Endodermal cell (in vitro differentiated cells): ENCODE data around the gene GDF11. TPM values are rescaled to one million over a fixed set of nuclear protein-coding genes. Genes with fewer than 3 reads are reported as not detected.
A peak's percentile ranks its signal among the peaks of the same experiment; 100 is the strongest.

Source experiments
- DNase-seq: peaks from one replicate; pipeline ENCODE4 v3.0.0-alpha.2; 2017
- H3K27ac ChIP-seq: 2 replicates; pipeline ENCODE4 v1.5.1; 2013; ENCODE audit warnings: mild to moderate bottlenecking, low read depth, low read length, moderate library complexity
- H3K27me3 ChIP-seq: 2 replicates; pipeline ENCODE4 v1.6.1; 2013; ENCODE audit warnings: mild to moderate bottlenecking, low read length, moderate library complexity; ENCODE audit not compliant: insufficient read depth, control insufficient read depth, poor library complexity, severe bottlenecking
- H3K36me3 ChIP-seq: 2 replicates; pipeline ENCODE4 v1.7.0; 2013; ENCODE audit warnings: mild to moderate bottlenecking, low read length, moderate library complexity; ENCODE audit not compliant: control insufficient read depth, insufficient read depth
- H3K4me1 ChIP-seq: one replicate; pipeline ENCODE4 v1.7.0; 2013; ENCODE audit warnings: low read length; ENCODE audit not compliant: control insufficient read depth, insufficient read depth
- H3K4me3 ChIP-seq: 2 replicates; pipeline ENCODE4 v1.5.1; 2013; ENCODE audit warnings: mild to moderate bottlenecking, low read length, moderate library complexity
- H3K9ac ChIP-seq: 2 replicates; pipeline ENCODE4 v1.6.1; 2013; ENCODE audit warnings: mild to moderate bottlenecking, low read length, moderate library complexity; ENCODE audit not compliant: poor library complexity, severe bottlenecking; ENCODE audit errors: extremely low read depth
- H3K9me3 ChIP-seq: 2 replicates; pipeline ENCODE4 v1.6.1; 2013; ENCODE audit warnings: mild to moderate bottlenecking, low read length, moderate library complexity; ENCODE audit not compliant: control insufficient read depth
- H3K27ac Mint-ChIP-seq: 2 replicates; pipeline ENCODE4 v1.8.0; 2020; ENCODE audit warnings: mixed read lengths
- H3K27me3 Mint-ChIP-seq: 2 replicates; pipeline ENCODE4 v1.8.0; 2021; ENCODE audit warnings: mild to moderate bottlenecking, mixed read lengths; ENCODE audit not compliant: insufficient read depth
- H3K36me3 Mint-ChIP-seq: 2 replicates; pipeline ENCODE4 v1.8.0; 2020; ENCODE audit warnings: low read depth, mixed read lengths
- H3K4me1 Mint-ChIP-seq: 2 replicates; pipeline ENCODE4 v1.8.0; 2020; ENCODE audit warnings: mixed read lengths
- H3K4me3 Mint-ChIP-seq: 2 replicates; pipeline ENCODE4 v1.8.0; 2020; ENCODE audit warnings: mild to moderate bottlenecking, moderate library complexity, mixed read lengths
- H3K9me3 Mint-ChIP-seq: 2 replicates; pipeline ENCODE4 v1.8.0; 2020; ENCODE audit warnings: mild to moderate bottlenecking, mixed read lengths
- WGBS, 2 experiments: methylation state at CpG; one replicate each; pipeline versions ENCODE4 v1.1.5 to v1.1.7; 2013; ENCODE audit warnings: missing lambda C conversion rate in 2 of 2, mixed read lengths in 1 of 2; ENCODE audit not compliant: insufficient coverage in 1 of 2, insufficient read length in 1 of 2; 5-methylcytosine and 5-hydroxymethylcytosine counted together
- total RNA-seq, 2 donors: library from RNA; stranded (reverse); fragmentation: NEBNext Ultra II Directional in 1 of 2; extraction: Animal tissue kit (Norgen Biotek cat#: 25700) in 1 of 2; gene quantifications; 2 replicates in 1 of 2; 3 replicates in 1 of 2; pipeline ENCODE4 v1.2.1, GENCODE V29; 2021
- TF ChIP-seq, protein P1 (sequence below): fragments of 200-600 bp; sonication (generic); conservative IDR thresholded peaks from 2 replicates; pipeline ENCODE4 v1.5.0; 2021; ENCODE audit warnings: antibody characterized with exemption, mild to moderate bottlenecking

Gene GDF11
- total RNA-seq, 2 donors from 2014 or later: 29.8 to 33.0 TPM

DNA sequence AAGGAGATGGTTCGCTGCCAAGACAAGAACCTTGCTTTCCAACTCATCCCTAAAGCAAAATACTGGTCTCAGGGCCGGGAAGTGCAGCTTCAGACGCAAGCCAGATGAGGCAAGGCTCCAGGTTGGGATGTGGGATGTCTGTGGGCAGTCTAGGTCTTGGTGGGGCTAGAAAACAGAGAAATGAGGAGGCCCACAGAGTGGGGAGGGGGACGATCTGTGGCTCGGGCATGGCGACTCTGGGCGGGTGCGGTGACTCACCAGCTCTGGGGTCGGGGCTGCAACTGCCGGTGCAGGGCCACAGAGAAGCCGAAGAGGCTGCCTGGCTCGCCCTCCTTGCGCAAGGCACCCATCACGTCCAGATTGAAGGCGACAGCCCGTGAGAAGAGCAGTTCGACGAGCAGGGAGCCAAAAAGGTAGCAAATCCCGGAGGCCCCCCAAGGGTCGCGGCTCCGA is 35.7 kb upstream of the GDF11 start:
- peaks cover 39% of the 10 kb centered on the region for H3K27me3 ChIP-seq
- Mint-ChIP-seq H3K27me3 (peaks cover 57% of the 10 kb centered on the region), H3K36me3 (peaks cover 7% of the 10 kb centered on the region), H3K27ac (peak overlapping the region; percentile 77), H3K9me3 (no peaks in the 10 kb centered on the region), H3K4me1 (peaks cover 35% of the 10 kb centered on the region), H3K4me3 (peak overlapping the region; percentile 86)
- DNase-seq: peak; percentile 87
- peak overlapping the region; percentile 85 for H3K4me3 ChIP-seq
- TF ChIP-seq, protein P1, sequence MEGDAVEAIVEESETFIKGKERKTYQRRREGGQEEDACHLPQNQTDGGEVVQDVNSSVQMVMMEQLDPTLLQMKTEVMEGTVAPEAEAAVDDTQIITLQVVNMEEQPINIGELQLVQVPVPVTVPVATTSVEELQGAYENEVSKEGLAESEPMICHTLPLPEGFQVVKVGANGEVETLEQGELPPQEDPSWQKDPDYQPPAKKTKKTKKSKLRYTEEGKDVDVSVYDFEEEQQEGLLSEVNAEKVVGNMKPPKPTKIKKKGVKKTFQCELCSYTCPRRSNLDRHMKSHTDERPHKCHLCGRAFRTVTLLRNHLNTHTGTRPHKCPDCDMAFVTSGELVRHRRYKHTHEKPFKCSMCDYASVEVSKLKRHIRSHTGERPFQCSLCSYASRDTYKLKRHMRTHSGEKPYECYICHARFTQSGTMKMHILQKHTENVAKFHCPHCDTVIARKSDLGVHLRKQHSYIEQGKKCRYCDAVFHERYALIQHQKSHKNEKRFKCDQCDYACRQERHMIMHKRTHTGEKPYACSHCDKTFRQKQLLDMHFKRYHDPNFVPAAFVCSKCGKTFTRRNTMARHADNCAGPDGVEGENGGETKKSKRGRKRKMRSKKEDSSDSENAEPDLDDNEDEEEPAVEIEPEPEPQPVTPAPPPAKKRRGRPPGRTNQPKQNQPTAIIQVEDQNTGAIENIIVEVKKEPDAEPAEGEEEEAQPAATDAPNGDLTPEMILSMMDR: no peak
- no peak overlapping the region for H3K27ac ChIP-seq
- 1% methylated on average over 10 to 22 of the region's 22 CpGs for WGBS, 2 experiments
- H3K9ac ChIP-seq: peak overlapping the region; percentile 41
- no peaks in the 10 kb centered on the region for H3K4me1 ChIP-seq
- H3K36me3 ChIP-seq: no peaks in the 10 kb centered on the region
- no peaks in the 10 kb centered on the region for H3K9me3 ChIP-seq

GRCh38 chr12:55707841-55708694 is 34.9 kb upstream of the GDF11 start, which contains the start of gene ITGA7:
Gene ITGA7, minus strand, starts transcription at chr12:55707904. Its CDS starts 222 bp downstream, at chr12:55707682.
- Histone ChIP-seq H3K27ac (no peak within 1 kb of the TSS), H3K4me1 (no peaks in the 10 kb centered on the region), H3K4me3 (peak within 1 kb of the TSS; percentile 85), H3K9me3 (no peaks in the 10 kb centered on the region), H3K9ac (peak within 1 kb of the TSS; percentile 41), H3K27me3 (peaks cover 47% of the 10 kb centered on the region), H3K36me3 (no peaks in the 10 kb centered on the region)
- peak within 1 kb of the TSS; percentile 86 for H3K4me3 Mint-ChIP-seq
- 1 to 2% methylated on average over 5 to 31 of the region's 39 CpGs for WGBS, 2 experiments
- DNase-seq: peak; percentile 100
- H3K4me1 Mint-ChIP-seq: peaks cover 35% of the 10 kb centered on the region
- no peaks in the 10 kb centered on the region for H3K36me3 Mint-ChIP-seq
- TF ChIP-seq, protein P1: no peak
- no peaks in the 10 kb centered on the region for H3K9me3 Mint-ChIP-seq
- H3K27ac Mint-ChIP-seq: peak within 1 kb of the TSS; percentile 78
- peaks cover 65% of the 10 kb centered on the region for H3K27me3 Mint-ChIP-seq

- H3K9me3 Mint-ChIP-seq: no peaks in the 10 kb centered on the region
- TF ChIP-seq, protein P1: no peak
- H3K4me1 Mint-ChIP-seq: peaks cover 35% of the 10 kb centered on the region
- Histone ChIP-seq H3K4me1 (no peaks in the 10 kb centered on the region), H3K36me3 (no peaks in the 10 kb centered on the region), H3K9me3 (no peaks in the 10 kb centered on the region), H3K27me3 (peaks cover 54% of the 10 kb centered on the region), H3K4me3 (peak overlapping the region; percentile 75), H3K9ac (no peak overlapping the region), H3K27ac (no peak overlapping the region)
- DNase-seq: no peak
- H3K27ac Mint-ChIP-seq: no peak overlapping the region
- WGBS, 2 experiments: 75% methylated on average over 1 of the region's 3 CpGs; no CpG with 5 or more reads in 1 of the 2 experiments
- peak overlapping the region; percentile 86 for H3K4me3 Mint-ChIP-seq
- H3K27me3 Mint-ChIP-seq: peaks cover 71% of the 10 kb centered on the region
- no peaks in the 10 kb centered on the region for H3K36me3 Mint-ChIP-seq
These were observed 34.2 kb upstream of the GDF11 start for GRCh38 chr12:55708695-55709233.
